HL-60 (cell line): ENCODE data around the gene FARS2.

Experiments used
- GABPA ChIP-seq: IDR thresholded peaks from 2 replicates; pipeline ENCODE4 v1.6.1; 2012; ENCODE audit warnings: low read depth
- POLR2AphosphoS5 ChIP-seq: IDR thresholded peaks from 2 replicates; pipeline ENCODE4 v1.6.1; 2012; ENCODE audit warnings: low read depth
- SPI1 ChIP-seq: IDR thresholded peaks from 2 replicates; pipeline ENCODE4 v1.6.1; 2012; ENCODE audit warnings: low read depth, mild to moderate bottlenecking, borderline replicate concordance
- TF ChIP-seq, protein P1 (sequence below): IDR thresholded peaks from one replicate; pipeline ENCODE4 v1.5.1; 2011; ENCODE audit warnings: low read length, control low read depth, inconsistent platforms; ENCODE audit not compliant: insufficient read depth
- TF ChIP-seq, protein P2 (sequence below): IDR thresholded peaks from 2 replicates; pipeline ENCODE4 v1.6.1; 2012; ENCODE audit warnings: low read depth; ENCODE audit not compliant: insufficient replicate concordance

- TF ChIP-seq, protein P1, sequence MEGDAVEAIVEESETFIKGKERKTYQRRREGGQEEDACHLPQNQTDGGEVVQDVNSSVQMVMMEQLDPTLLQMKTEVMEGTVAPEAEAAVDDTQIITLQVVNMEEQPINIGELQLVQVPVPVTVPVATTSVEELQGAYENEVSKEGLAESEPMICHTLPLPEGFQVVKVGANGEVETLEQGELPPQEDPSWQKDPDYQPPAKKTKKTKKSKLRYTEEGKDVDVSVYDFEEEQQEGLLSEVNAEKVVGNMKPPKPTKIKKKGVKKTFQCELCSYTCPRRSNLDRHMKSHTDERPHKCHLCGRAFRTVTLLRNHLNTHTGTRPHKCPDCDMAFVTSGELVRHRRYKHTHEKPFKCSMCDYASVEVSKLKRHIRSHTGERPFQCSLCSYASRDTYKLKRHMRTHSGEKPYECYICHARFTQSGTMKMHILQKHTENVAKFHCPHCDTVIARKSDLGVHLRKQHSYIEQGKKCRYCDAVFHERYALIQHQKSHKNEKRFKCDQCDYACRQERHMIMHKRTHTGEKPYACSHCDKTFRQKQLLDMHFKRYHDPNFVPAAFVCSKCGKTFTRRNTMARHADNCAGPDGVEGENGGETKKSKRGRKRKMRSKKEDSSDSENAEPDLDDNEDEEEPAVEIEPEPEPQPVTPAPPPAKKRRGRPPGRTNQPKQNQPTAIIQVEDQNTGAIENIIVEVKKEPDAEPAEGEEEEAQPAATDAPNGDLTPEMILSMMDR, result no peak
- TF ChIP-seq POLR2AphosphoS5, result no peak
- TF ChIP-seq, protein P2, sequence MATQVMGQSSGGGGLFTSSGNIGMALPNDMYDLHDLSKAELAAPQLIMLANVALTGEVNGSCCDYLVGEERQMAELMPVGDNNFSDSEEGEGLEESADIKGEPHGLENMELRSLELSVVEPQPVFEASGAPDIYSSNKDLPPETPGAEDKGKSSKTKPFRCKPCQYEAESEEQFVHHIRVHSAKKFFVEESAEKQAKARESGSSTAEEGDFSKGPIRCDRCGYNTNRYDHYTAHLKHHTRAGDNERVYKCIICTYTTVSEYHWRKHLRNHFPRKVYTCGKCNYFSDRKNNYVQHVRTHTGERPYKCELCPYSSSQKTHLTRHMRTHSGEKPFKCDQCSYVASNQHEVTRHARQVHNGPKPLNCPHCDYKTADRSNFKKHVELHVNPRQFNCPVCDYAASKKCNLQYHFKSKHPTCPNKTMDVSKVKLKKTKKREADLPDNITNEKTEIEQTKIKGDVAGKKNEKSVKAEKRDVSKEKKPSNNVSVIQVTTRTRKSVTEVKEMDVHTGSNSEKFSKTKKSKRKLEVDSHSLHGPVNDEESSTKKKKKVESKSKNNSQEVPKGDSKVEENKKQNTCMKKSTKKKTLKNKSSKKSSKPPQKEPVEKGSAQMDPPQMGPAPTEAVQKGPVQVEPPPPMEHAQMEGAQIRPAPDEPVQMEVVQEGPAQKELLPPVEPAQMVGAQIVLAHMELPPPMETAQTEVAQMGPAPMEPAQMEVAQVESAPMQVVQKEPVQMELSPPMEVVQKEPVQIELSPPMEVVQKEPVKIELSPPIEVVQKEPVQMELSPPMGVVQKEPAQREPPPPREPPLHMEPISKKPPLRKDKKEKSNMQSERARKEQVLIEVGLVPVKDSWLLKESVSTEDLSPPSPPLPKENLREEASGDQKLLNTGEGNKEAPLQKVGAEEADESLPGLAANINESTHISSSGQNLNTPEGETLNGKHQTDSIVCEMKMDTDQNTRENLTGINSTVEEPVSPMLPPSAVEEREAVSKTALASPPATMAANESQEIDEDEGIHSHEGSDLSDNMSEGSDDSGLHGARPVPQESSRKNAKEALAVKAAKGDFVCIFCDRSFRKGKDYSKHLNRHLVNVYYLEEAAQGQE, result no peak
- TF ChIP-seq SPI1, result no peak
- TF ChIP-seq GABPA, result no peak
Observed at GRCh38 chr6:5450073-5450472, 188.8 kb downstream of the FARS2 start.
